Fibroblast of lung (primary cell): ENCODE results near the gene TMEM161A.

ENCODE experiments used
- CTCF ChIP-seq, 2 donors: IDR thresholded peaks in 1 of 2; conservative IDR thresholded peaks in 1 of 2; 1 replicate in 1 of 2; 2 replicates in 1 of 2; pipeline ENCODE4 v1.5.1; 2011 to 2012; ENCODE audit warnings: low read length in 2 of 2, control low read depth in 1 of 2, inconsistent platforms in 1 of 2, low read depth in 1 of 2, mild to moderate bottlenecking in 1 of 2
- EZH2 ChIP-seq: IDR thresholded peaks from 2 replicates; pipeline ENCODE4 v1.5.1; 2012; ENCODE audit warnings: low read length, control low read depth, mild to moderate bottlenecking; ENCODE audit errors: missing control alignments

- TF ChIP-seq CTCF (conservative IDR thresholded peaks at IDR 0.05 in 1 of 2, IDR thresholded peaks at IDR 0.05 in 1 of 2; ENCODE audit: low read depth in 1 of 2, low read length in 2 of 2) = no peak
- no peak for TF ChIP-seq EZH2
Observed at GRCh38 chr19:19122902-19123301, 15.4 kb downstream of the TMEM161A start.
